Fibroblast of lung (primary cell): ENCODE measurements around the gene DYRK2.

Source experiments
- CTCF ChIP-seq, 2 donors: IDR thresholded peaks in 1 of 2; conservative IDR thresholded peaks in 1 of 2; 1 replicate in 1 of 2; 2 replicates in 1 of 2; pipeline ENCODE4 v1.5.1; 2011 to 2012; ENCODE audit warnings: low read length in 2 of 2, control low read depth in 1 of 2, inconsistent platforms in 1 of 2, low read depth in 1 of 2, mild to moderate bottlenecking in 1 of 2
- EZH2 ChIP-seq: IDR thresholded peaks from 2 replicates; pipeline ENCODE4 v1.5.1; 2012; ENCODE audit warnings: low read length, control low read depth, mild to moderate bottlenecking; ENCODE audit errors: missing control alignments

GRCh38 chr12:67694306-67694900, 45.9 kb downstream of the DYRK2 start:
- TF ChIP-seq CTCF (conservative IDR thresholded peaks at IDR 0.05 in 1 of 2, IDR thresholded peaks at IDR 0.05 in 1 of 2; ENCODE audit: low read depth in 1 of 2, low read length in 2 of 2) = no peak
- TF ChIP-seq EZH2 = no peak
